Measurements from ENCODE around the gene MT1E.
A peak's percentile ranks its signal among the peaks of the same experiment; 100 is the strongest.

Gene MT1E

DNA sequence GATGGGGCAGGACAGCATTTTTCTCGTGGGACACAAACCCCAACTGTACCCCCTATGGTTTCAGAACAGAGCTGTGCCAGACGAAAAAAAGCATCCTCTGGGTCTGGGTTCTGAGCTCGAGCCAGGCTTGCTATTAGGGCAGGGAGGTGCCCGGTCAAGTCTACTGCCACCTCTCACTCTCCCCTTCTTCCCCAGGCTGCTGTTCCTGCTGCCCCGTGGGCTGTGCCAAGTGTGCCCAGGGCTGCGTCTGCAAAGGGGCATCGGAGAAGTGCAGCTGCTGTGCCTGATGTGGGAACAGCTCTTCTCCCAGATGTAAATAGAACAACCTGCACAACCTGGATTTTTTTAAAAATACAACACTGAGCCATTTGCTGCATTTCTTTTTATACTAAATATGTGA is 1.1 kb downstream of the MT1E start:
- DNase-seq (ENCODE audit: low spot score), result no peak

DNA sequence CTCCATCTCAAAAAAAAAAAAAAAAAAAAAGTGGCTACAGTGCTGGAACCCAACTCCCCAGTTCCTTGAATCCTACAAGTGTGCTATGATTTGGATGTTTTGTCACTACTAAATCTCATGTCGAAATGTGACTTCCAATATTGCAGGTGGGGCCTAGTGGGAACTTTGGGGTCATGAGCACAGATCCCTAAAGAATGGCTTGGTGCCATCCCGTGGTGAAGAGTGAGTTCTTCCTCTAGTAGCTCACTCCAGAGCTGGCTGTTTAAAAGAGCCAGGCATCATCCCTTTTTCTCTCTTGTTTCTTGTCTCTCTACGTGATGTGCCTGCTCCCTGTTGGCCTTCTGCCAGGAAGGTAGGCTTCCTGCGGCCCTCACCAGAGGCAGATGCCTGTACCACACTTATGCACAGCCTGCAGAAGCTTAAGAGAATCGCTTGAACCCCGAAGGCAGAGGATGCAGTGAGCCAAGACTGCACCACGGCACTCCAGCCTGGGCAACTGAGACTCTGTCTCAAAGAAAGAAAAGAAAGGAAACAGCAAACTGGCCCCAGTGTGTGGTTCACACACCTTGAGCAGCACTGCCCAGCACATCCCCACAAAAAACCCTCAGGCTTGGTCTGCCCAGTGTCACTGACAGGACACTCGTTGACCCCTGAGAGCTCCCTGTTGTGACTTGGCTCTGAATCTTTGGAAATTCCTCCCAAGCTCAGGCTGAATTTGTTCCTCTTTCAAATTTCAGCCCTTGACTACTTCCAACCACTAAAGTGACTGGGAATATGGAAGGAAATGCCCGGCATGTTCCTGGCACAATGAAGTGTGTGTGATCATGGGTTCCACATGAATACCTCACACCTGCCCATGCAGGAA is 3.1 kb downstream of the MT1E start:
- DNase-seq (ENCODE audit: low spot score), result no peak

DNA sequence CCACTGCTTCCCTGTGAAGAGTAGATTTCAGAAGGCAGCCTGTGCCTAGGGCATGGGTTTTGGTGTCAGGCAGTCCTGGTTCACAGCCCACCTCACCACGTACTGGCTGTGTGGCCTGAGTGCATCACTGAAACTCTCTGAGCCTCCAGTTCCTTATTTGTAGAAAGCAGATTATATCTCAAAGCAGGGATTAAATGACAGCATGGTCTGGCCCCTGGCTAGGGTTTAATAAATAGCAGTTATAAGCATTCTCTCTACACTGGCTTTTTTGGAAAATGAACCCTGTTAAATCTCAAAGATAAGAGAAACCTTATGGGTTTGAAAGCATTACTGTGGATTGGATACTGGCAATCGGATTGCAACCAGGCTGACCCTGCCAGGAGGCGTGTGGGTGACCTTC is 4.0 kb downstream of the MT1E start:
- DNase-seq (ENCODE audit: low spot score), result no peak

DNA sequence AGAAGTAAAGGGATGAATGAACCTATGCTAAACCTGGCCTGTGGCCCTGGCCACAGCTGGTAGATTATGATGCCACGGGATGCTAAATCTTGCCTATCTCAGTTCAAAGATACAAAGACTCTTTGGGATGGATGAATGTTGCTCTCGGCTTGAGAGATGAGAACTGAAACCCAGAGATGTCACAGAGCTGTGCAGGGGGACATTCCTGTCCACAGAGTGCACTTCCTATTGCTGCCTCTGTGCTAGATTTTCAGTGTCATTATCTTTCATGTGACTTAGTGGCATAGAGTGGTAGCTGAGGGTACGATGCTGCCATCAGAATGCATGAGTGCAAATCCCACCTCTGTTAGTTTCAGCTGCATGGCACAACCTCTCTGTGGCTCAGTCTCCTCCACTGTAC is 4.6 kb downstream of the MT1E start:
- DNase-seq (ENCODE audit: low spot score), result no peak

- DNase-seq (ENCODE audit: low spot score), result no peak
Measured at GRCh38 chr16:56631197-56631596, 5.6 kb downstream of the MT1E start.

DNA sequence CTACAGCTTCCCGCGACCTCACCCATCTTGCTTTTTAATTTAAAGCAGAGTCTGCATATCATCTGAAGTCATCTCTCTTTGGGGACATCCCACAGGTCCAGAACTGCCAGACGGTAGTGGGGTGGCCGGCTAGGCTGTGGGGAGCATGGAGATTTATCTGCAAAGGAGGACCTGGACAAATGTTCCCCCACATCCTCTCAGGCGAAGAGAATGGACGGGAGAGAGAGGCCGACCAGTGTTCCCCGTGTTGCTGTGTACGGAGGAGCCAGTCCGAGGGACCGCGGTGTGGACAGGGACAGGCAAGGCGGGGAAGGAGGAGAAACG is 6.2 kb downstream of the MT1E start:
- DNase-seq (ENCODE audit: low spot score), result no peak

GRCh38 chr16:56632156-56632847 is 6.7 kb downstream of the MT1E start, which contains the start of gene MT1M:
Gene MT1M (plus strand): TSS chr16:56632659. CDS start chr16:56632732, 73 bp downstream.
- no peak for DNase-seq (ENCODE audit: low spot score)

DNA sequence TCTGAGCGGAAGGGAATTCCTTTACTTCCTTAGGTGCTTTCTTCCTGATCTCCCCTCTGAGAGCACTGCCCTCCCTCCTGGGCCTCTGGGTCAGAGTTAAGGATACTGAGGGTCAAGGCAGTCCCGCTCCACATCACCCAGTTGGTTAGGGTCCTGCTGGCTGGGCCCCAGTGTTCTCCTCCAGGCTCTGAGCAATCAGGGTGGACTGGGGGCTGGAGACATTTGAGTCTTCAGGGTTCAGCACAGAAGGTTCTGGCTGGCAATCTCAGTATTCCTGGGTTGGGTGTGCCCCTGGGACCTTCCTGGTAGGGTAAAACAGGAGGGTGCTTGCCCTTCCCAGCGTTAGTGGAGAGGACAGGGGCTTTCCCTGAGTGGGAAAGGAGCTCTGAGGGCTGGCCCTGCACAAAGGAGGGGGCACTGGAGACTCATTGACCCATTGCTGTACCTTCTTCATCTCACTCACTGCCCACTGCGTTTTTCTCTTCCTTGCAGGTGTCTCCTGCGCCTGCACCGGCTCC is 7.3 kb downstream of the MT1E start:
- no peak for DNase-seq (ENCODE audit: low spot score)

- DNase-seq (ENCODE audit: low spot score), result no peak
Measured at GRCh38 chr16:56633535-56633934, 8.0 kb downstream of the MT1E start.

DNA sequence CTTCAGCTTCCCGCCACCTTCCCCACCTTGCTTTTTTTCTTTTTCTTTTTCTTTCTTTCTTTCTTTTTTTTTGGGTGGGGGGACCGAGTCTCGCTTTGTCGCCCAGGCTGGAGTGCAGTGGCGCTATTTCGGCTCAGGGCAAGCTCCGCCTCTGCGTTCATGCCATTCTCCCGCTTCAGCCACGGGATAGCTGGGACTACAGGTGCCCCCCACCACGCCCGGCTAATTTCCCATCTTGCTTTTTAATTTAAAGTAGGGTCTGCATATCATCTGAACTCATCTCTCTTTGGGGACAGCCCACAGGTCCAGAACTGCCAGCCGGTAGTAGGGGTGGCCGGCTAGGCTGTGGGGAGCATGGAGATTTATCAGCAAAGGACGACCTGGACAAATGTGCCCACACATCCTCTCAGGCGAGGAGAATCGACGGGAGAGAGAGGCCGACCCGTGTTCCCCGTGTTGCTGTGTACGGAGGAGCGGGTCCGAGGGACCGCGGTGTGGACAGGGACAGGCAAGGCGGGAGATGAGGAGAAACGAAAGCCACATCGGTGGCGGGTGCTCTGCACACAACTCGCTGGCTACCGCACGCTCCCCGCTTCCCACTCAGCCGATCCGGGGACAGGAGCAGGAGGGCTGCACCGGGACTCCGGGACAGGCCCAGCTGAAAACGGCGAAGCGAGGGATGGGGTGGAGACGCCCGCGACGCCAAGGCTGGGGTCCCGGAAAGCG is 9.3 kb downstream of the MT1E start:
- no peak for DNase-seq (ENCODE audit: low spot score)

DNA sequence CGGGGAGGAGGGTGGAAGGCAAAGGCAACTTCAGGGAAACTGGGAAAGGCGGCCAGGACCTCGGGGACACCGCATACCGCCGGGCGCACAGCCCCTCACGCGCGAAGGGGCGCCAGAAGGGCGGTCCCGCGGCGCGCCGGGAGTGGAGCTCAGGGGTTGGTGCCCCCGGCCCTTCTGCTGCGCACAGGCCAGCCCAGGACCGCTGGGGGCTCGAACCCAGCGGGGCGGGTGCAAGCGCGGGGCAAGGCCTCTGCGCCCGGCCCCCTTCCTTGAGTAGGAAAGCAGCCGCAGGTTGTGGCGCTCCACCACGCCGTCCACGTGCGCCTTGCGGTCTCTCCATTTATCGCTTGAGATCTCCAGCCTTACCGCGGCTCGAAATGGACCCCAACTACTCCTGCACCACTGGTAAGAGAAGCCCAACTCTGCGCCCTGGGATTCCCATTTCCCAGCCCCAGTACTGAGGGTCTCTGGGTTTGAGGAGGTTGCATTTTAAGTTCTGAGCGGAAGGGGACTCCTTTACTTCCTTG is 9.9 kb downstream of the MT1E start:
- DNase-seq (ENCODE audit: low spot score), result no peak

DNA sequence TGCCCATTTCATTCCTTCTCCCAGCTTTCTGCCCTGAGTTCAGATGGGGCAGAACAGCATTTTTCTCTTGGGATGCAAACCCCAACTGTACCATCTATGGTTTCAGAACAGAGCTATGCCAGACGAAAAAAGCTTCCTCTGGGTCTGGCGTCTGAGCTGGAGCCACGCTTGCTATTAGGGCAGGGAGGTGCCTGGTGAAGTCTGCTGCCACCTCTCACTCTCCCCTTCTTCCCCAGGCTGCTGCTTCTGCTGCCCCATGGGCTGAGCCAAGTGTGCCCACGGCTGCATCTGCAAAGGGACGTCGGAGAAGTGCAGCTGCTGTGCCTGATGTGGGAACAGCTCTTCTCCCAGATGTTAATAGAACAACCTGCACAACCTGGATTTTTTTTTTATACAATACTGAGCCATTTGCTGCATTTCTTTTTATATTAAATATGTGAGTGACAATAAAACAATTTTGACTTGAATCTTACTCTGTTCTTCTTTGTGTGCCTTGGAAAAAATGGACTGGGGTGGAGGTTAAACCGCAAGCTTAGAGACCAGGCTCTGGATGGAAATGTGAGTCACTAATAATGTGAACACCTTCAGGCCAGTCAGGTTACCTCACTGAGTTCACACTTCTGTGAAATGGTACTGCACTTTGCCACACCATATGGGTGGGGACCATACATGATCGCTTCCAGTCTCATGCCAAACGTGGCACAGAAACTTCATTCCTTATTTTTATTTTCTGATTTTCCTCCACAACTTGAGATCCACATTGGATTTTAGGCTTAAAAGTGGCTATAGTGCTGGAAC is 11.2 kb downstream of the MT1E start:
- no peak for DNase-seq (ENCODE audit: low spot score)

DNA sequence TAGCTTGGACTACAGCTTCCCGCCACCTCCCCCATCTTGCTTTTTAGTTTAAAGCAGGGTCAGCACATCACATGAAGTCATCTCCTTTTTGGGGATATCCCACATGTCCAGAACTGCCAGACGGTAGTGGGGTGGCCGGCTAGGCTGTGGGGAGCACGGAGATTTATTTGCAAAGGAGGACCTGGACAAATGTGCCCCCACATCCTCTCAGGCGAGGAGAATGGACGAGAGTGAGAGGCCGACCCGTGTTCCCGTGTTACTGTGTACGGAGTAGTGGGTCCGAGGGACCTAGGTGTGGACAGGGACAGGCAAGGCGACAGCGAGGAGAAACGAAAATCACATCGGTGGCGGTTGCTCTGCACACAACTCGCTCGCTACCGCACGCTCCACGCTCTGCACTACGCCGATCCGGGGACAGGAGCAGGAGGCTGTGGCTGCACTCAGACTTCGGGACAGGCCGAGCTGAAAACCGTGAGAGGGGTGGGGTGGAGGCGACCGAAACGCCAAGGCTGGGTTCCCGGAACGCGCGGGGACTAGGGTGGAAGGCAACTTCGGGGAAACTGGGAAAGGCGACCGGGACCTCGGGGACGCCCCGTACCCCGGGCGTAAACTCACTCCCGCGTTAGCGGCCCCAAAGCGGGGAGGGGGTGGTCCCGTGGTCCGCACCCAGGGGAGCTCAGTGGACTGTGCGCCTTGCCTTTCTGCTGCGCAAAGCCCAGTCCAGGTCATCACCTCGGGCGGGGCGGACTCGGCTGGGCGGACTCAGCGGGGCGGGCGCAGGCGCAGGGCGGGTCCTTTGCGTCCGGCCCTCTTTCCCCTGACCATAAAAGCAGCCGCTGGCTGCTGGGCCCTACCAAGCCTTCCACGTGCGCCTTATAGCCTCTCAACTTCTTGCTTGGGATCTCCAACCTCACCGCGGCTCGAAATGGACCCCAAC is 12.5 kb downstream of the MT1E start, which contains the start of gene MT1A:
TSS of gene MT1A (plus strand) at position 853 of the 937 bp plus-strand sequence. CDS start at position 926, 73 bp downstream.
- DNase-seq (ENCODE audit: low spot score), result no peak

GRCh38 chr16:56639045-56639444 is 13.5 kb downstream of the MT1E start:
- DNase-seq (ENCODE audit: low spot score), result no peak

DNA sequence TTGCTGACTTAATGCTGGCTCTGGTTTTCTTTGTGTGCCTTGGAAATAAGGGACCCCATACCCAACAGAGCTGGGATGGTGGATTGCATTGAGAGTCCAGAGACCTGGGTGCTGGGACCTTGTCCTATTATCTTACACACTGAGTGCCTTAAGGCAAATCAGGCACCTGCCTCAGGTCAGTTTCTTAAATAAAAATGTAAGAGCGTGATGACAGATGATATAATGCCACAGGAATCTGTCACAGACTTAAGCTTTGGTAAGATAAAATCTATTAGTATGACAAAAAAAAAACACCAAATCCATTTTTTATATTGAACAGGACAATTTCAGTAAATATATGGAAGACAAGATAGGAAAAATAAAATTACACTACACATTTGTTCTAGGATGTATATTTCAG is 14.5 kb downstream of the MT1E start:
- DNase-seq (ENCODE audit: low spot score), result no peak

DNA sequence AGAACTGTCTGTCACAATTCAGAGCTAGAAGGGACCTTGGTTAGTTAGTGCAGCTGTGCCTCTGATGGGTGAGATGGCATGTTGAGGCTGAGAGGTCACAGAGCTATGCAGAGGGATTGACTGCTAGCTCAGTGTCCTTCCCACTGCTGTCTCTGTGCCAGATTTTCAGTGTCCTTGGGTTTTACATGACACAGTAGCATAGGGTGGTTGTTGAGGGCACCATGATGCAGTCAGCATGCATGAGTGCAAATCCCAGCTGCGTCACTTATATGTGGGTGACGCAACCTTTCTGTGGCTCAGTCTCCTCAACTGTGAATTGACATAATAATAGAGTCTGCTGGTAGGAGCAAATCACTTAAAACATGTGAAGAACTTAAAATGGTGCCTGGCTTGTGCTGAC is 15.6 kb downstream of the MT1E start:
- no peak for DNase-seq (ENCODE audit: low spot score)

- DNase-seq (ENCODE audit: low spot score), result peak; percentile 1
Measured at GRCh38 chr16:56643080-56643778, 17.6 kb downstream of the MT1E start.

- no peak for DNase-seq (ENCODE audit: low spot score)
Measured at GRCh38 chr16:56643833-56644232, 18.3 kb downstream of the MT1E start.

DNA sequence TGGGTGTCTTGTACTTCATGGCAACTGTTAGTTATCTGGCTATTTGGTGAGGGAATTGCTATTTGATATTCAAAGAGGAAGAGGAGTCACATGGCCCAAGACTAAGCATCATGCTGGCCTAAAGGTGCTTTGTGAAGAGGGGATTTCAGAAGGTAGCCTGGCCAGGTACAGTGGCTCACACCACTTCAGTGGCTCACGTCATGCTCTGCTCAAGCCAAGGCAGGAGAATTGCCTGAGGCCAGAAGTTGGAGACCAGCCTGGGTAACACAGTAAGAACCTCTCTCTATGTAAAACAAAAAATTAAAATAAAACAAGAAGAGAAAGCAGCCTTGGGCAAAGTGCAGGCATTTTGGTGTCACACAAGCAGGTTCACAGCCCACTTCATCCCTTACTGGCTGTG is 19.7 kb downstream of the MT1E start:
- no peak for DNase-seq (ENCODE audit: low spot score)

GRCh38 chr16:56645838-56646237 is 20.3 kb downstream of the MT1E start:
- DNase-seq (ENCODE audit: low spot score), result no peak

Measured in COLO829 (cell line).